OCI-LY1 (cell line): ENCODE measurements around the gene AKT1S1.
A peak's percentile ranks its signal among the peaks of the same experiment; 100 is the strongest.

Experiments used
- H2AFZ ChIP-seq: fragments of 200-600 bp; sonication (generic), shearing (Covaris generic); 2 replicates; pipeline ENCODE4 v1.6.0; 2014; ENCODE audit warnings: antibody characterized with exemption, mild to moderate bottlenecking, low read length
- H3F3A ChIP-seq: fragments of 200-600 bp; sonication (generic), shearing (Covaris generic); 2 replicates; pipeline ENCODE4 v1.6.0; 2014; ENCODE audit warnings: mild to moderate bottlenecking, antibody characterized with exemption, low read length, moderate library complexity; ENCODE audit not compliant: insufficient read depth
- H3K27ac ChIP-seq: fragments of 200-600 bp; sonication (generic); 2 replicates; pipeline ENCODE4 v1.5.1; 2014; ENCODE audit warnings: low read length, mixed run types, mild to moderate bottlenecking, low read depth; ENCODE audit not compliant: poor library complexity, severe bottlenecking
- H3K27me3 ChIP-seq: fragments of 200-600 bp; sonication (generic); 2 replicates; pipeline ENCODE4 v1.6.0; 2014; ENCODE audit warnings: antibody characterized with exemption, mild to moderate bottlenecking, low read length, moderate library complexity; ENCODE audit not compliant: insufficient read depth
- H3K36me3 ChIP-seq: fragments of 200-600 bp; sonication (generic); 2 replicates; pipeline ENCODE4 v1.6.1; 2014; ENCODE audit warnings: mild to moderate bottlenecking, antibody characterized with exemption, low read length, moderate library complexity, mixed read lengths; ENCODE audit not compliant: insufficient read depth
- H3K4me1 ChIP-seq: fragments of 200-600 bp; sonication (generic); 2 replicates; pipeline ENCODE4 v1.5.1; 2014; ENCODE audit warnings: mild to moderate bottlenecking, low read length, moderate library complexity; ENCODE audit not compliant: insufficient read depth, severe bottlenecking
- H3K4me2 ChIP-seq: fragments of 200-600 bp; sonication (generic), shearing (Covaris generic); 2 replicates; pipeline ENCODE4 v1.6.1; 2014; ENCODE audit warnings: low read length
- H3K4me3 ChIP-seq: fragments of 200-600 bp; sonication (generic); 2 replicates; pipeline ENCODE4 v1.5.1; 2014; ENCODE audit warnings: low read length, low read depth, mild to moderate bottlenecking, mixed read lengths; ENCODE audit not compliant: poor library complexity, severe bottlenecking
- H3K79me2 ChIP-seq: fragments of 200-600 bp; shearing (Covaris generic); 2 replicates; pipeline ENCODE4 v1.6.1; 2016; ENCODE audit warnings: mixed run types, low read length, mixed read lengths; ENCODE audit not compliant: insufficient read depth
- H3K9ac ChIP-seq: fragments of 200-600 bp; sonication (generic), shearing (Covaris generic); 2 replicates; pipeline ENCODE4 v1.6.1; 2014; ENCODE audit warnings: mild to moderate bottlenecking, low read length, mixed read lengths
- H3K9me2 ChIP-seq: fragments of 200-600 bp; sonication (generic), shearing (Covaris generic); 2 replicates; pipeline ENCODE4 v1.6.1; 2014; ENCODE audit warnings: low read depth, mild to moderate bottlenecking, low read length, mixed read lengths
- H3K9me3 ChIP-seq: fragments of 200-600 bp; shearing (Covaris generic); 2 replicates; pipeline ENCODE4 v1.6.1; 2014; ENCODE audit warnings: low read length, mixed read lengths
- H4K20me1 ChIP-seq: fragments of 200-600 bp; sonication (generic), shearing (Covaris generic); 2 replicates; pipeline ENCODE4 v1.6.0; 2016; ENCODE audit warnings: mild to moderate bottlenecking, low read length; ENCODE audit not compliant: insufficient read depth
- EZH2 ChIP-seq: fragments of 200-600 bp; sonication (generic), shearing (Covaris generic); IDR thresholded peaks from 2 replicates; pipeline ENCODE4 v1.8.0; 2017; ENCODE audit warnings: borderline replicate concordance, mixed run types, mild to moderate bottlenecking, antibody characterized with exemption, low read length, moderate library complexity, mixed read lengths
- TF ChIP-seq, protein P1 (sequence below): fragments of 200-600 bp; sonication (generic), shearing (Covaris generic); IDR thresholded peaks from 2 replicates; pipeline ENCODE4 v1.5.1; 2017; ENCODE audit warnings: mild to moderate bottlenecking, antibody characterized with exemption, low read length, moderate library complexity, mixed read lengths

Gene AKT1S1

DNA sequence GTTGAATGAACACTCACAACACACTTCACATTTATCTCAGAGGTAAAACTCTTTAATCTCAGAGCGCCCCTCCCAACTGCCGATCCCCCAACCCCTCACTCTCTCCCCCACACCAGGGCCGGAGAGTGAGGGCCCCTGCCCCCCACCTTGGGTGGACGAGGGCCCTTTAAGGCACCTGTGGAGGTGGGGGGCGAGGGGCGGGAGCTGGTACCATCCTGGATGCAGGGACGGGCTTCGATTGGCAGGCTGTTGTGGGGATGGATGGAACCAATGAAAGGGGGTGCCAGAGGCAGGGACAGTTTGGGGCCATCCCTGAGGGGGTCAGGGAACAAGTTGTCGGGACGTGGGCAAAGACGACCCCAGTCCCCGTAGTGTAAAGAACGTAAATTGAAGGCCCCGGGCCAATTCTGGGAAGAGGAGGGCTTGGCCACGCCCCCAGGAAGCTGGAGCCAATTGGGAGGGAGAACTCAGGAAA, 8.1 kb downstream of the AKT1S1 start:
- no peaks in the 10 kb centered on the region for H3K27me3 ChIP-seq
- H3K9ac ChIP-seq = no peak overlapping the region; the same call in 1 of the 2 replicates
- H3K4me2 ChIP-seq = peak overlapping the region; percentile 55
- no peaks in the 10 kb centered on the region for H3K9me3 ChIP-seq
- peaks cover 38% of the 10 kb centered on the region for H3K4me1 ChIP-seq
- H4K20me1 ChIP-seq = no peaks in the 10 kb centered on the region
- H3K4me3 ChIP-seq = peak overlapping the region; percentile 53
- H3K79me2 ChIP-seq = peaks cover 8% of the 10 kb centered on the region; the same call in 1 of the 2 replicates
- TF ChIP-seq, protein P1, sequence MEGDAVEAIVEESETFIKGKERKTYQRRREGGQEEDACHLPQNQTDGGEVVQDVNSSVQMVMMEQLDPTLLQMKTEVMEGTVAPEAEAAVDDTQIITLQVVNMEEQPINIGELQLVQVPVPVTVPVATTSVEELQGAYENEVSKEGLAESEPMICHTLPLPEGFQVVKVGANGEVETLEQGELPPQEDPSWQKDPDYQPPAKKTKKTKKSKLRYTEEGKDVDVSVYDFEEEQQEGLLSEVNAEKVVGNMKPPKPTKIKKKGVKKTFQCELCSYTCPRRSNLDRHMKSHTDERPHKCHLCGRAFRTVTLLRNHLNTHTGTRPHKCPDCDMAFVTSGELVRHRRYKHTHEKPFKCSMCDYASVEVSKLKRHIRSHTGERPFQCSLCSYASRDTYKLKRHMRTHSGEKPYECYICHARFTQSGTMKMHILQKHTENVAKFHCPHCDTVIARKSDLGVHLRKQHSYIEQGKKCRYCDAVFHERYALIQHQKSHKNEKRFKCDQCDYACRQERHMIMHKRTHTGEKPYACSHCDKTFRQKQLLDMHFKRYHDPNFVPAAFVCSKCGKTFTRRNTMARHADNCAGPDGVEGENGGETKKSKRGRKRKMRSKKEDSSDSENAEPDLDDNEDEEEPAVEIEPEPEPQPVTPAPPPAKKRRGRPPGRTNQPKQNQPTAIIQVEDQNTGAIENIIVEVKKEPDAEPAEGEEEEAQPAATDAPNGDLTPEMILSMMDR = no peak
- TF ChIP-seq EZH2 = no peak
- no peak overlapping the region for H2AFZ ChIP-seq
- peak overlapping the region; percentile 79 for H3K27ac ChIP-seq
- H3K36me3 ChIP-seq = peaks cover 22% of the 10 kb centered on the region
- H3F3A ChIP-seq = no peaks in the 10 kb centered on the region
- H3K9me2 ChIP-seq = no peaks in the 10 kb centered on the region

DNA sequence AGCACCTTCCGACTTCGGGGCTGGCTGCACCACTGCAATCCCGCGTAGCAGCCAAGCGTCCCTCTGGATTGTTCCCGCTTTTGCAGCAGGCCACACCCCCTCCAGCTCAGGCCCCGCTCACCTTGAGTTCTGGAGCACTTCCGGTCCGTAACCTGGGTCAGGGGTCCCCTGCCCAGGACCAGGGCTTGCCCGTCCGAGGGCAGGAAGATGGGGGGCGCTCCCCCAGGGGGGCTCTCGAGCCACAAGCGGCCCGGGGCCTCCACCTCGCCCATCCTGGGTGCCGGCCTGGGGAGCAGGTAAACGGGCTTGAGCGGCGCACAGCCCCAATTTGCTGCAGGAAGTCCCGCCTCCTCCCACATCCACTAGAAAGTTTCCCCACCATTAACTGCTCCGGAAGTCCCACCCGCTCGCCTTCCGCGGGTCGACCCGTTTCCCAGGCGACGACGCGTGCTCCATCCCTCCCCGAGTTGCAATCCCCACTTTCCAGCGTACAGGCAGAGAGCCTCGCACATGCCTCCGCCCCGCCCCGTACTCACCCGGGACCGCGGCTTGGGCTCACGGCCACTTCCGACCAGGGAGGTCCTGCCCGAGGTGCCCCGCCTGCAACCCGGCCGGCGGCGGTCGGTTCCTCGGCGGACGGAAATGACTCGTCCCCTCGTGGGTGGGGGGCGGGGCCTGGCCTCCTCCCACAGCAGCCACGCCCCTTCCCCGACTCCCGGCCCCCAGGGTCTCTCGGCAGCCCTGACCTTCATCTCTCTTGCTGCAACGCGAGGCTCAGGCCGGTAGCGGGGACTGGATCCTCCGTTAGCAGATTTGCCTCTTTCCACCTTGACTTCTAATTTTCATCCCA, 10.0 kb downstream of the AKT1S1 start, which contains the start of gene PNKP:
TSS of gene PNKP (minus strand) at position 644 of the 850 bp plus-strand sequence. CDS start at position 272, 372 bp downstream.
- Histone ChIP-seq H2AFZ (no peak within 1 kb of the TSS), H3K27me3 (no peaks in the 10 kb centered on the region), H3K4me3 (peak within 1 kb of the TSS; percentile 87), H4K20me1 (no peaks in the 10 kb centered on the region), H3K4me1 (peaks cover 44% of the 10 kb centered on the region), H3K9me3 (no peaks in the 10 kb centered on the region), H3F3A (no peaks in the 10 kb centered on the region), H3K4me2 (peak within 1 kb of the TSS; percentile 94), H3K9ac (peak within 1 kb of the TSS; percentile 79), H3K9me2 (no peaks in the 10 kb centered on the region), H3K27ac (peak within 1 kb of the TSS; percentile 79), H3K79me2 (peaks cover 8% of the 10 kb centered on the region; the same call in 1 of the 2 replicates), H3K36me3 (peaks cover 36% of the 10 kb centered on the region)
- no peak for TF ChIP-seq EZH2
- TF ChIP-seq, protein P1 = no peak

DNA sequence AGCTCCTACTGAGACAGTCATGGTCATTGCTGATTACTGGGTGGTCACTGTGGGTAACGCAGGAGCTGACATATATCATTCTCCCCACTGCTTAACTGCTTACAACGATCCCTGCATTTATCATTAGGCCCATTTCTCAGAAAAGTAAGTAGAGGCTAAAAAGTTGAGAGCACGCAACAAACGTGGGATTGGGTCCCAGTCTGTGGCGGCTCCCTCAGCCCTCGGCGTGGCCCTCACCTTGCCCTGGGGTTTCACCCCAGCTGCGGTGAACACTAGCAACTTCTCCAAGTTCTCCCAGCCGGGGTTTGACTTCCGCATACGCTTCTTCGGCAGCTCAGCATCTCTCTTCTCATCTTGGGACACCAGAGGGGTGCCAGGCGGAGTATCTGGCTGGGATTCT, 12.3 kb downstream of the AKT1S1 start:
- Histone ChIP-seq H2AFZ (no peak overlapping the region), H3K4me1 (peaks cover 50% of the 10 kb centered on the region), H3K79me2 (peaks cover 8% of the 10 kb centered on the region; the same call in 1 of the 2 replicates), H3K36me3 (peaks cover 47% of the 10 kb centered on the region), H4K20me1 (no peaks in the 10 kb centered on the region), H3K27ac (no peak overlapping the region), H3K4me3 (no peak overlapping the region), H3K4me2 (0 out of 2 replicates have a peak overlapping the region, but pooled peaks have one; percentile 17), H3K9me2 (no peaks in the 10 kb centered on the region), H3K9me3 (no peaks in the 10 kb centered on the region), H3K9ac (no peak overlapping the region), H3F3A (no peaks in the 10 kb centered on the region), H3K27me3 (no peaks in the 10 kb centered on the region)
- TF ChIP-seq, protein P1 = no peak
- TF ChIP-seq EZH2 = no peak
